GM18909 (cell line): Measurements from ENCODE around the gene IFNL4.
"Not testable (repeated sequence)": the region's sequence is repeated elsewhere in the genome, so short reads cannot be mapped to it uniquely, and the experiment has no call there.

Source experiments
- ATAC-seq: cut with Tn5 transposase; IDR thresholded peaks from one replicate; pipeline ENCODE4 v1.9.1; 2021; ENCODE audit warnings: mild to moderate bottlenecking; ENCODE audit not compliant: unreplicated experiment, poor library complexity

Gene IFNL4

GRCh38 chr19:39261704-39262103, 13.0 kb upstream of the IFNL4 start:
- no peak for ATAC-seq

DNA sequence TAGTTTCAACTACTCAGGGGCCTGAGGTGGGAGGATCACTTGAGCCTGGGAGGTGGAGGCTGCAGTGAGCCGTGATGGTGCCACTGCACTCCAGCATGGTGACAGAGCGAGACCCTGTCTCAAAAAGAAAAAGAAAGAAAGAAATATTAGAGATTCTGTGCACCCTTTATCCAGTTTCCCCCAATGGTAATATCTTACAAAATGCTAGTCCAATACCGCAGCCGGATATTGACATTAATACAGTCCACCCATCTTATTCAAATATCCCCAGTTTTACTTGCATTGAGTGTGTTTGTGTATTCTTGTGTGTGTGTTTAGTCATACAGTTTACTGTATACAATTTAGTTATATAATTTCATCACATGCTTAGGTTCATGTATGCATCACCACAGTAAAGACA, 8.6 kb upstream of the IFNL4 start:
- ATAC-seq, result no peak

DNA sequence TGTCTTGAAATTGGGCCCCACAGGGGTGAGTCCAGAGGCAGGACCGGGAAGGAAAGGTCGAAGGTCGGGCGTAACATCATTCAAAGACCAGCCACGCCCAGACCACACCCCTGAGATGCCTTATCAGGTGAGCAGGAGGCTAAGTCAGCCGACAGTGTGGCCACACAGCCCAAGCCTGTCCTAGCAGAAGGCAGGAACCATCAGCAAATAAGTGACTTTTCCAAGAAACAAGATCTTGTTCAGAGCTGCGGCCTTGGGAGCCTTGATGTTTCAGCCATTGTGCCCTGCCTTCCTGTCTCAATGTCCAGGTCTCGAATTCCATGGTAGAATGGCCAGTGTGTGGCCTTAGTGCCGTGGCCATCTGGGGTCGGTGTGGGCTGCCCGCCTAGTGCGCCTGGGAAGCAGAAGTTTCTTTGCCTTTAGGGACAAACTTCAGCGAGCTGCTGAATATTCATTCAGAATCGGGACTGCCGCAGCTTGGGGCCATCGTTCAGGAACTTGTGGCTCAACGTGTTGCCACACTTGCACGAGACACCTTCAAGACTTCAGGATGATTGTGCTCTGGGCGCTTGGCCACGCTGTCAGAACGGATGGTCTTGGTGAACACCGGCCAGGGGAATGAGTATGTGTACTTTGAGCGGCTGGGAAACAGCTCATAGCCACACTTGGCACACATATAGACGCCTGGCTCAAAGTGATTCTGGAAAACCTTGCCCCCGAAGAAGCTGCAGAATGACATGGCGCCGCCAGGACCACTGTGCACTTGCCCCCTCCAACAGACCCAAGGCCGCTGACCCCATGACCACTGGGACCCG, 6.1 kb upstream of the IFNL4 start:
- no peak for ATAC-seq

DNA sequence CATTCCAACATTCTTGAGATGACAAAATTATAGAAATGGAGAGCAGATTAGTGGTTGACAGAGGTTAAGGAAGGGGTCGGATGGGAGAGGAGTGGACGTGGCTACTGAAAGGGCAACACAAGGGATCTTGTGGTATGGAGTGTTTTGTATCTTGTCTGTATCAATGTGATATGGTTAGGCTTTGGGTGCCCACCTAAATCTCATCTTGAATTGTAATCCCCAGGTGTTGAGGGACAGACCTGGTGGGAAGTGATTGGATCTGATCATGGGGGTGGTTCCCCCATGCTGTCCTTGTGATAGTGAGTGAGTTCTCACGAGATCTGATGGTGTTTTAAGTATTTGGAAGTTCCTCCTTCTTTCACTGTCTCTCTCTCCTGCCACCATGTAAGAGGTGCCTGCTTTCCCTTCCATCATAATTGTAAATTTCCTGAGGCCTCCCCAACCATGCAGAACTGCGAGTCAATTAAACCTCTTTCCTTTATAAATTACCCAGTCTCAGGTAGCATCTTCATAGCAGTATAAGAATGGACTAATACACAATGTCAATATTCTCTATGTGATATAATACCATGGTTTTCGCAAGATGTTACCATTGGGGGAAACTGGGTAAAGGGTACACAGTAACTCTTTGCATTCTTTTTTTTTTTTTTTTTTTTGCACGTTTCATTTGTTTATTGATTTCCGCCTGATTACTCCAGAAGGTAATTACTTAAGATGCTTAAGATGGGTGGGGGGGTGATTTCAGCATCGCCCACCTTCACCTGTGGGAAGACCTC, 4.9 kb upstream of the IFNL4 start:
- ATAC-seq, result no peak

DNA sequence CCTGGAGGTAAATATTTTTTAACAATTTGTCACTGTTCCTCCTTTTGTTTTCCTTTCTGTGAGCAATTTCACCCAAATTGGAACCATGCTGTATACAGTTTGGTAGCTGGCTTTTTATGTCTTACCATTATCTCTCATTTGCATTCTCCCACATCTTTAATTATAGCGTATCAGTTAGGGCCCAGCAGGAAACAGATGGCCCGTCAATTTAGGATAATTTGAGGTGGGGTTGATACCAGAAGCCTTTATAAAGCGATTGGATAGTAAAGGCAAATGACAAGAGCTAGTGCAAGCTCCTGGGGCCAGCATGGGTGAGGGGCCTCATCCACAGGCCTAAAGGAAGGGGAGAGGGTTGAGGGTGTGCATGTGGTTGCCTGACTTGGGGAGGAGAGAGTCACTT, 3.8 kb upstream of the IFNL4 start:
- no peak for ATAC-seq

DNA sequence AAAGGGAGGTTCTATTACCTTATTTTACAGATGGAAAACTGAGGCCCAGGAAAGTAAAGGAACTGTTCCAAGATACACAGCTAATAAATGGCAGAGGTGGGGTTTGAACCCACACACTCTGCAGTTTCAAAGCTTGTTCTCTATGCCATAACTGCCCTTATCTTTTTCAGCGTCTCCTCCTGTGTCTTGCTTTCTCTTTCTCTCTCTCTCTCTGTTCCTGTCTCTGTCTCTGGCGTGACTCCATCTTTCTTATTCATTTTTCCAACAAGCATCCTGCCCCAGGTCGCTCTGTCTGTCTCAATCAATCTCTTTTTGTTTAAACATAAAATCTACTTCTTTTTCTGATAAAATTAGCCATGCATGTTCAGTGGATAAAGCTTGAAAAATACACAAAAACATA, 3.2 kb upstream of the IFNL4 start:
- no peak for ATAC-seq

GRCh38 chr19:39251081-39251480, 2.4 kb upstream of the IFNL4 start:
- no peak for ATAC-seq

GRCh38 chr19:39247701-39248664, 673 bp downstream of the IFNL4 start:
- ATAC-seq, result no peak

DNA sequence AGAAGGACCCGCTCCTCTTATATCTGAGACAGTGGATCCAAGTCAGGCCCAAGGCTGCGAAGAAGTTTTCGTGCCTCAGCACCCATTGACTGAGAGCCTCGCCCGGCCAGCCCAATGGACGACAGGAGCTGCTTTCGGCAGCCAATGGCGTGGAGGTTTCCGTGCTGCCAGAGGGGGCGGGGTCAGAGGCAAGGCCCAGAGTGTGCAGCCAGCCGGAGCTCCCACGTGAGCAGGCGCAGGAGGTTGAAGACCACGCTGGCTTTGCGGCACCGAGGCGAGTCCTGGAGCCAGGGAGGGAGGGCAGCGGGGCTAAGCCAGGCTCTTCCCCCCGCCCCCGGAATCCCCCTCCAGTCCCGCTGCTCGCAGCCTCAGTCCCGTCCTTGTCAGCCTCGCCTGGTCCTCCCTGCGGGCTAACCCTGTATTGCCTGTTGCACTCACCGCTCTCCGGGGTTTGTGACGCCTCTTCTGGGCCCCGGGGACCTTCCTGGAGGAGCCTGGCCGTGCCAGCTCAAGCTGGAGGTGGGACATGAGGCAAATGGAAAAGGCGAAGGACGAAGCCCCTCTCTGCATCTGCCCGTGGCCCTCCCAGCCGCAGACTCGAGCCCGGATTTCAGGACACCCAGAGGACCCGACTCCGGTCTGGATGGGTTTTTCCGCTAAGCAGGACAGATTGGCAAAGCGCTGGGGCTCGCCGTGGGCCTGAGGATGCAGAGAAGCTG, 1.5 kb downstream of the IFNL4 start:
- ATAC-seq, result no peak

- not testable (repeated sequence) for ATAC-seq
Measured at GRCh38 chr19:39245166-39245565, 3.5 kb downstream of the IFNL4 start.

GRCh38 chr19:39244410-39245100, 4.1 kb downstream of the IFNL4 start, which contains the start of gene IFNL3:
Gene IFNL3 (minus strand): TSS chr19:39245006. CDS start chr19:39244967, 39 bp downstream.
- ATAC-seq, result not testable (repeated sequence)

DNA sequence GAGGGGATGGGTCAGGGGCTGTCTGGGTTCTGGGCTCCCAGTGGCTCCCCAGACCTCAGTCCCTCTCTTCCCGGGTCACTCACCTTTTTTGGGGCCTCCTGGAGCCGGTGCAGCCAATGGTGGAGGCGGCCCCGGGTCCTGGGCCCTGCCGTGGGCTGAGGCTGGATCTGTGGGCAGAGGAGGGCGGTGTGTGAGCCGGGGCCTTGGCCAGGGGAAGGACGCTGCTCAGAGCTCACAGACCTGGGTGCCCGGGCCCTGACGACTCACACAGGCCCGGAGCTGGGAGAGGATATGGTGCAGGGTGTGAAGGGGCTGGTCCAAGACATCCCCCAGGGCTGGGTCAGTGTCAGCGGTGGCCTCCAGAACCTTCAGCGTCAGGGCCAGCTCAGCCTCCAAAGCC, 4.9 kb downstream of the IFNL4 start:
- not testable (repeated sequence) for ATAC-seq

- ATAC-seq, result no peak
Measured at GRCh38 chr19:39240421-39240820, 8.2 kb downstream of the IFNL4 start.

- no peak for ATAC-seq
Measured at GRCh38 chr19:39238944-39239343, 9.7 kb downstream of the IFNL4 start.

DNA sequence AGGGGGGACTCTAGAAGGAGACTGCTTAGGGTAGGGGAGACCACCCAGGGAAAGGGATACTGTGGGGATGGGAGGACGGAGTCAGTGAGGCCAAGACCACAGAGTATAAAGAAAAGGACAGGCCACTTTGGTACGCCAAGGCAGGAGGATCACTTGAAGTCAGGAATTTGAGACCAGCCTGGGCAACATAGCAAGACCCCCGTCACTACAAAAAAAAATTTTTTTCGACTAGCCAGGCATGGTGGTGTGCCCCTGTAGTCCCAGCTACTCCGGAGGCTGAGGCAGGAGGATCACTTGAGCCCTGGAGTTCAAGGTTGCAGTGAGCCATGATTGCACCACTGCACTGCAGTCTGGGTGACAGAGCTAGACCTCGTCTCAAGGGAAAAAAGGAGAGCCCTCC, 10.4 kb downstream of the IFNL4 start:
- ATAC-seq, result no peak

- ATAC-seq, result peak; percentile 59
Measured at GRCh38 chr19:39237200-39238184, 11.2 kb downstream of the IFNL4 start.

- ATAC-seq, result no peak
Measured at GRCh38 chr19:39236527-39236926, 12.1 kb downstream of the IFNL4 start.

GRCh38 chr19:39232708-39233107, 15.9 kb downstream of the IFNL4 start:
- ATAC-seq, result no peak
